ENCODE data around the gene CACNA1C.

DNA sequence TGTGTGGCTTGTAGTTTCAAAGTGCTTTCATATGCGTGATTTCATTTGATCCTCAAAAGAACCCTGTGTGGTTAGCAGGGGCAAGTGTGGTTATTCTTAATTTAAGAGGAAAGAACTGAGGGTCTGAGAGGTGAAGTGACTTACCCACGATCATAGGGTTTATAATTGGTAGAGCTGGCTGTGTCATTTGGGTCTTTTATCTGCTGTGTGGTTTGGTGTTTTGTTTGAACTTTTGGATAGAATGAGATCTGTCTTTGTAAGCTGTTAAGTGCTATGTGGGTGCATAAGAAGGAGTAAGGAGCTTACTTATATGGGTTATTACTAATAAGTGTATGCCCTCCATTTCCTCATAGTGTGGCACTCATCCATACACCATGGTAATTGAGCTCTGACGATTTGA, 190.0 kb downstream of the CACNA1C start:
- TF ChIP-seq, protein P1, sequence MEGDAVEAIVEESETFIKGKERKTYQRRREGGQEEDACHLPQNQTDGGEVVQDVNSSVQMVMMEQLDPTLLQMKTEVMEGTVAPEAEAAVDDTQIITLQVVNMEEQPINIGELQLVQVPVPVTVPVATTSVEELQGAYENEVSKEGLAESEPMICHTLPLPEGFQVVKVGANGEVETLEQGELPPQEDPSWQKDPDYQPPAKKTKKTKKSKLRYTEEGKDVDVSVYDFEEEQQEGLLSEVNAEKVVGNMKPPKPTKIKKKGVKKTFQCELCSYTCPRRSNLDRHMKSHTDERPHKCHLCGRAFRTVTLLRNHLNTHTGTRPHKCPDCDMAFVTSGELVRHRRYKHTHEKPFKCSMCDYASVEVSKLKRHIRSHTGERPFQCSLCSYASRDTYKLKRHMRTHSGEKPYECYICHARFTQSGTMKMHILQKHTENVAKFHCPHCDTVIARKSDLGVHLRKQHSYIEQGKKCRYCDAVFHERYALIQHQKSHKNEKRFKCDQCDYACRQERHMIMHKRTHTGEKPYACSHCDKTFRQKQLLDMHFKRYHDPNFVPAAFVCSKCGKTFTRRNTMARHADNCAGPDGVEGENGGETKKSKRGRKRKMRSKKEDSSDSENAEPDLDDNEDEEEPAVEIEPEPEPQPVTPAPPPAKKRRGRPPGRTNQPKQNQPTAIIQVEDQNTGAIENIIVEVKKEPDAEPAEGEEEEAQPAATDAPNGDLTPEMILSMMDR (IDR thresholded peaks at IDR 0.05), result no peak
- TF ChIP-seq POLR2A (IDR thresholded peaks at IDR 0.05), result no peak
- no peak for TF ChIP-seq POLR2AphosphoS5 (IDR thresholded peaks at IDR 0.05)

Measured in suprapubic skin (tissue), 4 donors.